ENCODE results near the gene HOXB8.

HOXB8 gene

DNA sequence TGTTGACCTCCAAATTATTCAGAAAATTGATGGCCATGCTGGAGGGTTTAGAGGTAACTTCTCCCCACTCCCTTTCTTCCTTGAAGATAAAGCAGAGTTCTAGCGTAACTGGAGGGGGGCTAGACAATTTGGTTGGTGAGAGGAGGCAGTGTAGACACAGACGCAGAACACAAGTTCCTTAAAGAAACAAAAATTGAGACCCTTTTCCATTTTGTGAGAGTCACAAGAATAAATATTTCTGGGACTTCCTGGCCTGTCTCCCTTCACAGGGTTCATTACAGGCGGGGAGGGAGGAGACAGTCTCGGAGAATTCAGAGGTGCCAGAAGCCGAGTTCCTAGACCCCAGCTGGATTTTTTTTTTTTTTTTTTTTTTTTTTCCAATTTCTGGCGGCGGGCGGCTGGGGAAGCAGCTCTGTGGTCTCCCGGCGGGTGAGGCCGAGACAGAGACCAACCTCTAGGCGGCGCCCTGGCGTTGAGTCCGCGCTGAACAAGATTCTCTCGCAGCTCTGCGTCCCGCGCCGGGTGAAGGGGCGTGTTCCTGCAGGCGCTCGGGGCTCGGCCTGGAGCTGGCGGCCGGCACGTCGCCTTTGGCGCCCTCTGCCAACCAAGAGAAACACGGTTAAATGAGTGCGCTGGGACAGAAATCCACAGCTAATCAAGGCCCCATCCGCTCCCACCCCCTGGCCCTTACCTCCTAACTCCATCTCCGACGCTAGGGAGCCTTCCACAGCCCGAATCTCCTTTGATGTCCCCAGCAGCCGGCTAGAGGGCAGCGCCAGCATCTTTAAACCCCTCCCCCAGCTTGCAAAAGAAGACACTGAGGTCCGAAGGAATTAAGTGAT is 21.3 kb upstream of the HOXB8 start:
- TF ChIP-seq CTCF (IDR thresholded peaks at IDR 0.05): peak; percentile 61

- no peak for TF ChIP-seq CTCF (IDR thresholded peaks at IDR 0.05)
Observed at GRCh38 chr17:48634493-48635208, 19.6 kb upstream of the HOXB8 start.

DNA sequence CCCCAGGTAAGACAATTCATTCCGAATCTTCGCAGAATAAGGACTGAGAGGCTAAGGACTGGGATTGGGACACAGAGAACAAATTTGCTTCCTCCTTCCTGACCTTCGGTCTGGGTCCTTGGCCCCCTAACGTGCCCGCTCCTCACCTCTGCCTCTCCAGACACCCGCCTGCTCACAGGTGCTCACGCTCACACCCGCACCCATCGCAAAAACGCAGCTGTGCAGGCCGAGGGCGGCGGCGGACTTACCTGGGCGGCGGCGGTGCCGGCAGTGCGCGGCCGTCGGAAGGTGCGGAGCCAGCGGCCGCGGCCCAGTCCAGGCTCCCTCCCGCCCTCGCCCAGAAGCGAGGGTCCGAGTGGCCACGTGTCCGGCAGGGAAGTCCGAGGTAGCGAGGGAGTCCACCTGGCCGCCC is 18.2 kb upstream of the HOXB8 start:
- no peak for TF ChIP-seq CTCF (IDR thresholded peaks at IDR 0.05)

DNA sequence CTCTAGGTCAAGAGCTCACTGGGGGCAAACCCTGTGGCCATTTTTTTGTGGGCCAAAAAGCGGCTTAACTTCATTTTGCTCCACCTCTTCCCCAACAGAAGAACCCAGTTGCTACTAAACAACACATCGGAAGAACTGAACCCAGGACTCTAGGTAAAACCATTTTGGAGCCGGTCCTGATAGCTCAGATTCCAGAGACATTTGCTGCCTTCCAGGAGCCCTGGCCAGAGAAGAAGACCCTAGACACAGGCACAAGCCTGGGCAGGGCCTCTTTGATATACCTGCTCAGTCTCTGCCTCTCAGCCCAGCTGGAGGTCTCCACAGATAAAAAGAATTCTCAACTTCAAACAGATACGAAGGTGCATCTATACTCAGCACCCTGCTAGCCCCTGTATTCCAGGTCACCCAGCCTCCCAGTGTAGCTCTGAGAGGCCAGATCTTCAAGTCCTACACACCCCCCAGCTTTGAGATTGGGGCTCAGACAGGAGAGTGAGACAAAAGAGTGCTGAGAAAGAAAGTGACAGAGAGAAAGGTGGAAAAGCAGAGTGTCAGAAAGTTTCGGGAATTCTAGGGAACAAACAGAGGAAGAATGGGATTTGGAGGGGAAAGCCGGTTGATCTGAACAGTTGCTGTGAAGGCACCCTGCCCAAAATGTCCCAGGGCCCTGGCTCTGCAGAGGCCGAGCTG is 17.6 kb upstream of the HOXB8 start:
- no peak for TF ChIP-seq CTCF (IDR thresholded peaks at IDR 0.05)

DNA sequence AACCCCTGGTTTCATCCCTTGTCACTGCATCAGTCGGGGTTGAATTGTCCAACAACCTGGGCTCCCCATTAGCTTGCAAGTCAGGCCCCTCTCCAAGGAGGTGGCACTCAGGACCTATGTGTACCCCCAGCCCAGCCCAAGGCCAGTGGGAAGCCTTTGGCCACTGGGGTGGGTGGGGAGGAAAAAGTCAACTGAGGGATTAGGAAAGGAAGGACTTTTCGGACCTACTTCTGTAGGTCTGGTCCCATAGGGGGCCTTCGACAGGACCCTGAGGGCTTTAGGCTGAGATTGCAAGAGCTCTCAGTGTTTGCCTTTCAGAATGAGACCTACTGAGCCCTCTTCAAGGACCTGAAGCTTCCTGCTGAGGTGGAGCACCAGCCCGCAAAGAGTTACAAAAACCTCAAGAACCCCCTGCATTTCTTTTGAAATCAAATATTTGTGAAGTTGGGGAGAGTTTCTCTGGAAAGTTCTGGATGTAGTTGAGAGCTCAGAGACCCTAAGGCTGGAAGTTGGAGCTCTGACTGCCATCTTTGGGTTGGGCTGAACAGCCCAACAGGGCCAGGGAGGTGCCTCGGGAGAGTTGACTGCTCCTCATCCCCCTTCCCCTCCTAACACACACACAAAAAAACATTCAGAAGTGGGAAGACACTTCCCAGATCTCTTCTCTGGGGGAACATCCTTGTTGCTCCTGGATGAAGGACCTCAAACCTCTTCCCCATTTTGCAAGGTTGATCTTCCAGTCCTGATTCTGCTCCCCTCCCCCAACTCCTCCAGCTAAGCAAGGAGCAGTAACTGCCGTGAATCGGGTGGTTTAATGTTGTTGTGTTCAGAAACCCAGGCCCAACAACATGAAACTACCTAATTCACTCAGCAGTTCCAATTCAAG is 16.8 kb upstream of the HOXB8 start:
- no peak for TF ChIP-seq CTCF (IDR thresholded peaks at IDR 0.05)

DNA sequence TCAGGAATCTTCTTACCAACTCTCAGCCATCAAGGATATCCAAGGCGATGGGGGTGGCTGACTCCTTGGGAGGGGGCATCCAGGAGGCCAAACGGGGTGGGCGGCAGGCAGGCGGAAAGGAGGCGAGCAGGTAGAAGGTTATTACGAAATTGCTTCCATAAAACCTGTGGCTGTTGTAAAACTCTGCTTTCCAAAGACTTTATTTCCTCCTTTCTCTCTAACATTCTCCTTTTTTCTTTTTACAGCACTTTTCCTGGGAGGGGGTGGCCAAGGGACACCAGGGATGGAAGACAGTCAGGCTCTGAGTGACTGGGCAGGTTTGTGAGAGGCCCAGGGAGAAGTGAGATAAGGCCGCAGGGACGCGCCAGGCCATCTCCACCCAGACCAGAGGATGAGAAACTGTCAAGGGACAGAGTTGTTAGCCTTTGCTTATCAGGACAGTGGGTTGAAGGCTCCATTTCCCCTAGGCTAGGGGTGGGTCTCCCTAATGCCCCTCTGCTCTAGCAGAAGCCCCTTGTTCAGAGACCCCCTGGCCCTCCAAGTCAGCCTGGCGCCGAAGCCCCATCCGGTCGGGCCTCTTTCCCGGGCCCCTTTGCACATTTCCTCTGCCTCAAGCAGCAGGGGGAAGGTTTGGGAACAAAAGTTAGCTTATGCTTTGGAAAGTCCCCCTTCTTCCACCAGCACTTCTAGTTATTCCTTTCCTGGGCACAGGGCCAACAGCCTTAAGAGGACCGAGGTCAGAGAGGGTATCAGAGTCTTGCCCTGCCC is 16.0 kb upstream of the HOXB8 start:
- no peak for TF ChIP-seq CTCF (IDR thresholded peaks at IDR 0.05)

Data from LNCAP (cell line).